GM18870 (cell line): ENCODE results near the gene ABCA2.
"Not testable (repeated sequence)": the region's sequence is repeated elsewhere in the genome, so short reads cannot be mapped to it uniquely, and the experiment has no call there.

ENCODE experiments used
- ATAC-seq: cut with Tn5 transposase; IDR thresholded peaks from one replicate; pipeline ENCODE4 v1.9.1; 2021; ENCODE audit warnings: moderate library complexity; ENCODE audit not compliant: unreplicated experiment

Gene ABCA2

DNA sequence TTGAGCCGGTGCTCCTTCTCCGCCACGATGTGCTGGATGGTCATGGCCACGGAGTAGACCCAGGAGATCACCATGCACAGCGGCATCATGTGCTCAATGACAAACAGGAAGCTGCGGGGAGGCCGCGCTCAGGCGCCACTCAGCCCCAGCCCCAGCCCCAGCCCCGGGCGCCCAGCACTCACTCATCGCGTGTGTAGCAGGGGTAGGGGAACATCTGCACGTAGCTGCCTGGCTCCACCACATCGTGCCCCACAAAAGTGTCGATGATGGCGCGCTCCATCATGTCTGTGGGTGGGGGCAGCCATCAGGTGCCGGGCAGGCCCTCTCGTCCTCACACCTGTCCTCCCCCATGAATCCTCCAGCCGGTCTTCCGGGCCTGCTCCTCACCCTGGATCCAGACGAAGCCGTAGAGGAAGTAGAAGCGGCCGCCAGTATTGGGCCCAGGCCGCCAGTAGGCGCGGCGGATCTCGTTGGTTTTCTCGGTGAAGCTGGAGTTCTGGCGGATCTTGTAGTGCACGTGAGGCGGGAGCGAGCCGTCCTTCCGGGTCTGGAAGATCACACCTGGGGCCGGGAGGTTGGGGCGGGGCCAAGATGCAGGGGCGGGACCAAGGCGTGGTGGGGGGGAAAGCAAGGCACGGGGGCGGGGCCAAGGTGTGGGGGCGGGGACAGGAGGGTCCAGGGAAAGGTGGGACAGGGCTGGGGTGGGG lies 10.1 kb downstream of the ABCA2 start:
- no peak for ATAC-seq

DNA sequence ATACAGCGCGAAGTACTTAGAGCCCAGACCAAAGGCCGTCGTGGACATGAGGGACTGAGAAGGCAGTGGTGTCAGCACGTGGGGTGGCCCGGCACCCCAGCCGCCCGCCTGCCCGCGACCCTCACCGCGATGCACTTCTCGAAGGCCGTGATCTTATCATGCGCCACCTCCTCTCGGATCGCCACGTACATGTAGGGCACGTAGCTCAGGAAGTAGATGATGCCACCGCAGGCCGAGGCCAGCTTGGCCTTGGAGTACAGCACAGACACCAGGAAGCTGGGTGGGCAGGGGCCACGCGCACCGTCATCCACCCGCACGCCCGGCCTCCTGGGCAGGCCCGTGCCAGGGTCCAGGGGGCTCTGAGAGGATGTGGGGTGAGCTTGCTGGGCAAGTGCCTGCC lies 11.0 kb downstream of the ABCA2 start:
- no peak for ATAC-seq

DNA sequence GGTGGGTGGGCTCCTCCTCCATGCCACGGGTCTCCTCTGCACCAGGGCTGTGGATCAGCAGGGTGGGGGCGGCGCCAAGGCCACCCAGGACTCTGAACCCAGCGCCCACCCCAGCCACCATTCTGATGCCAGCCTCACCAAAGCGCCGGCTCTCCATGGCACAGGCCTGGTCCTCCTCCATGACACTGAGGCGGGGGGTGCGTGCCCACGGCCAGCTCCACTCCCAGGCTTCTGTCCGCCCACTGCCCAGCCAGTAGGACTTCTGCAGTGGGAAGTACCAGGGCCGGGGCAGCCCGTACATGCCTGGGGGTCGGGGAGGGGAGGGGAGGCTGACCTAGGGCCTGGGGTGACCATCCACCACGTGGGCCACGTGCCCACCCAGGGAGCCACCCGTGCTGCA lies 11.6 kb downstream of the ABCA2 start:
- no peak for ATAC-seq

DNA sequence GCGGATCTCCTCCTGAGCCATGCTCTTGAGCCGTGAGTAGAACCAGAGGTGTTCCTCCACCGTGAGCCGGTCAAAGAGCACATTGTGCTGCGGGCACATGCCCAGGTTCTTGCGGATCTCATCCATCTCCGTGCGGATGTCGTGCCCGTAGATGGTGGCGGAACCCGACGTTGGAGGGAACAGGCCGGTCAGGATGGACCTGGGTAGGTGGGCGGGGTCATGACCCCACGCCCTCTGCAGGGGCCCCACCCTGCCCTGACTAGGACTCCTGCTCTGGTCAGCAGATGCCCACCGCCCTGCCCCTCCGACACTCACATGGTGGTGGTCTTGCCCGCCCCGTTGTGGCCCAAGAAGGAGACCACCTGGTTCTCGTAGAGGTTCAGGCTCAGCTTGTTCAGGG lies 12.1 kb downstream of the ABCA2 start:
- ATAC-seq: no peak

DNA sequence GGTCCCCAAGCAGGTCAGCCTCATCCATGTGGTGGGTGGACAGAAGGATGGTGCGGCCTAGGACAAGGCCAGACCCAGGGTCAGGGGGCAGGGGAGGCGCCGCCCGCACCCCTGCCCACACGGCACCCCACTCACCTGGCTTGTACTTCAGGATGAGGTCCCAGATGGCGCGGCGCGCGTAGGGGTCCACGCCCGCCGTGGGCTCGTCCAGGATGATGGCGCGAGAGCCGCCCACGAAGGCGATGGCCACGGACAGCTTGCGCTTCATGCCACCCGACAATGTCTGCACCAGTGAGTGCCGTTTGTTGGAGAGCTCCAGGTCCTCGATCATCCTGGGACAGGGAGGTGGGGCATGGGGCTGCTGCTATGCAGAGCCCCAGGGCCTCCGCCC lies 12.5 kb downstream of the ABCA2 start:
- ATAC-seq: no peak

DNA sequence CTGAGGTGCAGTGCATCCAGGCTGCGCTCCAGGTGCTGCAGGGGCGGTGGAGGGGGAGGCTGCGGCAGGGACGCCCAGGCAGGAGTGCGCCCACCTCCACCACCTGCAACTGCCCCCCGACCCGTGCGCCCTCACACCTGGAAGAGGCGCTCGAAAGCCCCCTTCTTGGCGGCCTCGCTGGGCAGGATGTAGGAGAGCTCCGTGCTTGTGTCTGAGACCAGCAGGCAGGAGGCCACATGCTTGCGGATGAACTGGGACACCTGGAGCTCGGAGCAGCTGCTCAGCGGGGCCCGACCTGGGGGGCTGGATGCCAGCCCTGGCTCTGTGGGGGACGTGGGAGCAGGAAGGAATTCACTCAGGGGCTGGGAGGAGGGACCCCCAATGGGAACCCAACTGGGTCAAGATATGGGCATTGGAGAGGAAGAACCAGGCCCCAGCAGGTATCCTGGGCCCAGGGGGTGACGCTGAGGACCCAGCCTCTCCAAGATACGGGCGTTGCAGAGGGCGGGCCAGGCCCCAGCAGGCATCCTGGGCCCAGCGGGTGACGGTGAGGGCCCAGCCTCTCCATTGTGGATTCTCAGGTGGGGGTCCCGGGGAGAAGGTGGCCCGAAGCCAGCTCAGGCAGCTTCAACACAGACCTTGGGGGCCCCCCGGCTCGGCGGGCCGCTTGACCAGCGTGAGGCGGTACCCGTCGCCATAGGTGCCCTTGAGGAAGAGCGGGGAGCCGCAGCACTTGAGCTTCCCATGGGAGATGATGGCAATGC lies 13.1 kb downstream of the ABCA2 start:
- ATAC-seq: no peak

DNA sequence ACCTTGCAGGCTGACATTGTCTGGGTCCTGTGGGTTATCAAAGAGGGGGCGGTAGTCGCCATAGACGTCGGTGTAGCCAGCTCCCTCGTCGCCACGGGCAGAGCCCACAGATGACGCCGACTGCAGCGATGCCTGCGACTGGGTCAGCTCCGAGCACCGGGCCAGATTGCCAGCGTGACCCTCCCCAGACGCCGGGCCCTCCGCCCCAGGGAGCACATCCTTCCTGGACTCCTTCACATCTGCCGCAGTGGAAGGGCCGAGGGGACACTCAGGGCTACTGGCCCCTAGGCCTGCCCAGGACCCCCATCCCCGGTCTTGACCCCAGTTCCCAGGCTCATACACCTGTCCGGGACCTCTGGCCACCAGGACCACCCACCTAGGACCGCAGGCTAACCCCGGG lies 13.9 kb downstream of the ABCA2 start:
- ATAC-seq: no peak

DNA sequence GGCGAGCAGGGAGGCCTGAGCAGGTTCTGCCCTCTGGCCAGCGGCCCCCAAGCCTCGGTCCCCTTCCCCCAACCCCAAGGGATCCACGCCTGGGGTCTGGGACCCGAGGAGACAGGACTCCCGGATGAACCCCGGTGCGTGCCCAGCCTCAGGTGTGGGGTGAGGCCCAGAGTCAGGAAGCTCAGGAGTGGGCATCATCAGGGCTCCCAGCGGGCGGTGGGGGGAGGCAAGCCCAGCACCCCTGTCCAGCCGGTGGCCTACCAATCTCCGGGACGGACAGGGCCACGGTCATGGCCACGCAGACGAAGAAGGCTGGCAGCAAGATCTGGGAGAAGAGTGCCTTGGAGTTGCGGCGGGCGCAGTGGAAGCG lies 14.5 kb downstream of the ABCA2 start:
- no peak for ATAC-seq

DNA sequence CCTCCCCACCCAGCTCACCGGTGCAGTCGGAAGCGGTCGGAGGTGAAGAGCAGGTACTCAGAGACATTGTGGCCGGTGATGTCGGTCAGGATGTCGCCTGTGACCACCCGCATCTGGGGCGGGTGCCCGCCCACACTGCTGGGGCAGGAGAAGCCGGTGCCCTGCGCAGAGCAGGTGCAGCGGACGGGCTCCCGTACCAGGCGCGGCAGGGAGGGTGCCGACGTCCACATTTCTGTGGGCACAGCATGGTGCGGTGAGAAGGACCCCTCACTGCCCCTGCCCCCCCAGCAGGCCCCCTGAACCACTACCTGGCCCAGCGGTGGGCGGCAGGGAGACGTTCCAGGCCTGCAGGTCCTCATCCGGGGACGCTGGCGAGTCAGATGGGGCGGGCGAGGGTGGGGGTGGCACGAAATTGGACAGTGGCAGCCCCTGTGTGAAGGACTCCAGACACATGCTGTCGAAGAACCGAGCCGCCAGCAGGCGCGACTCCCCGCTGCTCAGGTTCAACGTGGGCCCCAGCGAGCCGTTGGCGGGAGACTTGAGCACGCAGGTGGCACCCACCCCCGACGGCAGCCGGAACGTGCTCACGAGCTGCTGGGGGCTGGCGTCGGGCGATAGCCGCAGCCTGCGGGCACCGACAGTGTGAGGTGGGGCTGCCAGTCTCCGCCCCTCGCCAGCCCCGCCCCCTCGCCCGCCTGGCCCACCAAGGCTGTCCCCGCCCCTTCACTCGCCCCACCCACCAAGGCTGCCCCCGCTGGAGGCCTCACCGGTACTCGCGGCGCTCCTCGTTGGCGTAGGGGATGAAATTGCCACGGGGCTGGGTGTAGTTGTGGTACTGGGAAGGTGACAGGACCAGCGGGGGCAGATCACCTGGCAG lies 15.1 kb downstream of the ABCA2 start:
- ATAC-seq: no peak

DNA sequence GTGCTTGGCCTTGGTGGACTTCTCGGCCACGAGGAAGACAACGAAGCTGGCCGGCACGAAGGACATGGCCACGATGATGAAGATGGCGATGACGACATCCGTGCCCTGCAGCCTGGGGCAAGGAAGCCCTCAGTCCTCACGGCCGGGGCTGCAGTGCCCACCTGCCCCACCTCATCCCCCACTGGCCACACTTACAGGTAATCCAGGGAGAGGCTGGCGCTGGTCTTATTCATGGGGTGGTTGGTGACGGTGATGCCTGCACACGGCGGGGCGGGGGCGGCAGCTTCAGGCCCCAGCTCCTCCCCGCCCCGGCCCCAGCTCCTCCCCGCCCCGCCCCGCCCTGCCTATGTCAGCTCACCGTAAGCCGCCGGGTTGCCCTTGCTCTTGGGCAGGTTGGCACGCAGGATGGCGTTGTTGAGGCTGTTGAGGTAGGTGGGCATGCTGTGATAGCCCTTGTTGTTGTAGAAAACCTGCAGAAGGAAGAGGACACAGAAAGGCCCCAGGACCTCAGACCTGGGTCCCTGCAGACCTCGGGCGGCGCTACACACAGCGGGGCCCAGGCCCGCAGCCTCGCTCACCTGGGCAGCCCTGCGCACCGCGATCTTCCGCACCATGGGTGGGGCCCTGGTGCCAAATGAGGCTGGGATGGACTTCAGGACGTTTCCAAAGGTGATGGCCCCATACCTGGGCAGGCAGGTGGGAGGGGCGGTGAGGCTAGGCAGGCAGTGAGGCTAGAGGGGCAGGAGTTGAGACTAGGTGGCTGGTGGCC lies 15.9 kb downstream of the ABCA2 start:
- ATAC-seq: no peak

DNA sequence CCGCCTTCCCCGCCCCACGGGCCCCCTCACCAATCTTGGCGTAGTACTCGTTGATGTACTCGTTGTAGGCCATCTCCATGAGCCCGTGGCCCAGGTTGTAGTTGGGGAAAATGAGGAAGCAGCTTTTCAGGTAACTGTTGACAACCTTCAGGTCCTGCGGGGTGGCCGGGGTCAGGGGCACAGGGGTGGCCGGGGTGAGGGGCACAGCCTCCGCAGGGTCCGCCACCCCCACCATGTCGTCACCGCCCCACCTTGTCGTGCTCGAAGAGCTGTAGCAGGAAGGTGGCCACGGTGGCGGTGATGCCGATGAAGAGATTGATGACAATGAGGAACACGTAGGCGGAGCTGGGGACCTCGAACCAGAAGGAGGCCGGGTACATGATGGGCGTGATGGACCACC lies 16.9 kb downstream of the ABCA2 start:
- no peak for ATAC-seq

DNA sequence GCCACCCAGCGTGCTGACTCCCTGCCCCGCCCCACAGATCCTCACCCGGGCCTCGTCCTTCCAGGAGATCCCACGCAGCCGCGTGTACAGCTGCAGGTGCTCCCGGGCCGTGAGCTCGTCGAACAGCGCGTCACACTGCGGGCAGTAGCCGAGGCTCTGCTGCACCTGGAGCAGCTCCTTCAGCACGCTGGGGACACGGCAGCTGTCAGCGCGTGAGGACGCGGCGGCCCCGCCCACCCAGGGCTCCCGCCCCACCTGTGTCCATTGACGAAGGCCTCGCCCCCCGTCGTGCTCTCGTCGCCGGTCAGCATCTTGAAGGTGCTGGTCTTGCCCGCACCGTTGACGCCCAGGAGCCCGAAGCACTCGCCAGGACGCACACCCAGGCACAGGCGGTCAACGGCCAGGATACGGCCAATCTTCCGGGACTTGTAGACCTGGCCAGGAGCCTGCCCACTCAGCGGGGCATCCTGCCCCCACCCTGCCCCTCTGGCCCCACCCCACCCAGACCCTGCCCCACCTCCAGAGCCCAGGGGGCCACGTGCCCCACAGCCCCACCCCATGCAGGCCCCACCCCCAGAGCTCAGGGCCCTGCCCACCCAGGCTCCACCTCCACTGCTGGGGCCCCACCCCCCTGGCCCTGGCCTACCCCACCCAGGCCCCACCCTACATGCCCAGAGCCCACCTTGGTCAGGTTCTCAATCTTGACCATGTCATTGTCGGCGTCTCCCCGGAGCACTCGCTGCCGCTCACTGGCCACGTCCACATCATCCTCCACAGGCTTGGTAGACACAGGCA lies 17.9 kb downstream of the ABCA2 start:
- ATAC-seq: no peak

DNA sequence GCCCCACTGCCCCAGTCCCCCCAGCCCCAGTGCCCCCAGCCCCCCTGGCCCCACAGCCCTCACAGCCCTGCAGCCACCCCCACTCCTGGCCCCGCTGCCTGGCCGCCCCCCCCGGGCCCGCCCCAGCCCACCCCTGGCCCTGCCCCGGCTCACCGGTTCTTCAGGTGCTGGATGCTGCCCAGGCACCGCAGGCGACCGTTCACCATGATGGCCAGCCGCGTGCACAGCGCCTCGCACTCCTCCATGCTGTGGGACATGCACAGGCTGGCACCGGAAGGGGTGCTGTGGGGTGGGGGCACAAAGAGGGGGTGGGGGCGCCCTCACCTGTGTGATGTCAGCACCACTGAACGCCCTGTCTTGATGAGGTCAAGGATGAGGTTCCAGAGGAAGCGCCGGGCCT lies 18.8 kb downstream of the ABCA2 start:
- no peak for ATAC-seq

DNA sequence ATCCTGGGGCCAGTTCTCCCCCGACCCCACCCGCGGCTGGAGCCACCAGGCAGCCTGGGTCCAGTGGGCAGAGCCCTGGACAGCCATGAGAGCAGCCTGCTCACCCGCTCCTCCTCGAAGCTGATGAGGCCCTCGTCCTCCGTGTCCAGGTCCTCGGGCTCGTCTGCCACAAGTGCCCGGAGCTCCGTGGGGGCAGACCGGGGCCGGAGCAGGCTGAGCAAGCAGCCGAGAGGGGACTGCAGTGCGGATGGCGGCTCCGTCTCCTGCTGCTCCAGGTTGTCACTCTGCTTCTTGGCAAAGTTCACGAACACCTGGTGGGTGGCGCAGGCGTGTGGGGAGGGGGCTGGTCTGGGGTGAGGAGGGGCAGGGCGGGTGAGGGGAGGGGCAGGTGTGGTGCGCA lies 19.7 kb downstream of the ABCA2 start:
- ATAC-seq: no peak

DNA sequence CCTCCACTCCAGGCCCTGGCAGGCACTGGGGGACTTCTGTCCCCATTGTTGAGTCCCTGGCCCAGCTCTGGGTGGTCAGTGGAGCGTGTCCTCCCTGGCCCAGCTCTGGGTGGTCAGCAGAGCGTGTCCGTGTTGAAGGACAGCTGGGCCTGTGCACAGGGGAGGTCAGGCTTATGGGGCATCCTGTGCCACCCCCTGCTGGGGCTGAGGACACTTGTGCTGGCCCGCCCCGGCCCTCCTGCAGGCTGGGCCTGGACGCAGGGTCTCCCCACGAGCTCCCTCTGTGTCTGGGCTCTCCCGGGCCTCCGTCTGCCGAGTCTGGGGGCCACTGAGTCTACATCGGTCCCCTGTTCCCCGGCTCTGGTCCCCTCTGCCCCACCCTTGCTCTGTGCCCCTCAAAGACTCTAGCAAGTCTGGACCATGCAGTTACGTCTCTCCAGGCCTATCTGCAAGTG lies 20.2 kb downstream of the ABCA2 start:
- no peak for ATAC-seq

DNA sequence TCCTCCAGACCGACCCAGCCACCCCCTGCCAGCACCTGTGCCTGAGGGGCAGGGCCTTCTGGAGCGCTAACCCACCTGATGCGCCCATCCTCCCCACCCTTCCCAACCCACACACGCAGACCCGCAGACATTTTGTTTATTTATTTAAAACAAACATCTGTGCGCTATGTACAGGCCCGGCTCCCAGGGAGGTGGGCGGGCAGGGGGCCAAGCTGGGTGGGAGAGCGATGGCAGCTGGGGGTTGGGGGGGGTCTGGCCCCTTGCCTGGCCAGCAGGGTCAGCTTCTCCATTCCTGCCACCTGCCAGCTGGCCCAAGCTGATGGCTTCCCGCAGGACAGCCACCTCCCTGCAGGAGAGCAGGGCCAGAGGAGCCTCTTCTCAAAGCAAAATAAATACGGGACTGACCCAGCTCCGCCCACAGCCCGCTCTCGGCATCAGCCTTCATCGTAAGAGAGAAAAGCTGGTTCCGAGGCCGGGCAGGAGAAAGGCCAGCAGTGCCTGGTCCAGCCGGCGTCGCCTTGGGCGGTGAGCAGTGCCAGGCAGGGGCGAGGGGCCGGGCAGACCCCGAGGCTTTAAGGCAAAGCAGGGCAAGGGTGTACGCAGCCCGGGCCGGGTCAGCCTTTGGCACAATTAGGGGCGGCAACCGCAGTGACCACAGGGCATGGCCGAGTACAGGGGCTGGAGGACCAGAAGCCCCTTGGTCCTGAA lies 20.8 kb downstream of the ABCA2 start:
- ATAC-seq: no peak

DNA sequence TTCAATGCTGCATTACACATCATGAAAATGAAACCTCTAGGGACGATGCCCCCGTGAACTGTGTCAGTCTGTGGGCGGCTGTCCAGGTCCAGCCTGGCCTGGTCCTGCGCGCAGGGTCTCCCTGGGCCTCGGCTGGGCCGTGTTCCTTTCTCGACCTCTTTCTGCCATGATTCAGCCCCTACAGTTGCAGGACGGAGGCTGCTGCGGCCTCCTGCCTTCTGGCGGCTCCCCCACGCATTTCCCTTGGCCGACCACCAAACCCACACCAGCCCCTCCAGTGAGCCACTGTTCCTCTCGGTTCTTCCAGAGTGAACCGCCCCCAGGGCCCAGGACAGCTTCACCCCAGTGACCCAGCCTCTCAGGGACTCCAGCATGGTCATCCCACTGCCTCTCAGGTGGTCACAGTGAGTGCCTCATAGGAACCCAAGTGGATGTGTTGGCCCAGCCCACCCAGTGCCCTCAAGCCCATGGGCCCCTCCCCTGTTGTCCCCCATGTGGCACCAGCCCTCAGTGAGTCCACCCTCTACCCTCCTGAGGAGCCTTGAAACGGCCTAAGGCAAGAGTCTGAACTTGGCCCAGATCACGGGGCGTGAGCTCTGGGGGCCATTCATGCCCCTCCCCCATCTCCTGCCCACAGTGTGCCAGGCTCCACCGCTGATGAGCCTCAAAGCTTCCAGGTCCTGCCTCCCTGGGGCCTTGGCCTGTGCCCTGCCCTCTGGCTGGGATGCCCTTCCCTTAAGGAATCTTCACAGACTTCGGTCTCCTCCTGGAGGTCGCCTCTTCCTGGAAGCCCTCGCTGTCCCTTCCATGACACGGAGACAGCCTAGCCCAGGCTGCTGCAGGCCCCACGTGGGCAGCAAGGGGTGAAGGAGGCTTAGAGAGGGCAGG lies 21.7 kb downstream of the ABCA2 start:
- no peak for ATAC-seq

DNA sequence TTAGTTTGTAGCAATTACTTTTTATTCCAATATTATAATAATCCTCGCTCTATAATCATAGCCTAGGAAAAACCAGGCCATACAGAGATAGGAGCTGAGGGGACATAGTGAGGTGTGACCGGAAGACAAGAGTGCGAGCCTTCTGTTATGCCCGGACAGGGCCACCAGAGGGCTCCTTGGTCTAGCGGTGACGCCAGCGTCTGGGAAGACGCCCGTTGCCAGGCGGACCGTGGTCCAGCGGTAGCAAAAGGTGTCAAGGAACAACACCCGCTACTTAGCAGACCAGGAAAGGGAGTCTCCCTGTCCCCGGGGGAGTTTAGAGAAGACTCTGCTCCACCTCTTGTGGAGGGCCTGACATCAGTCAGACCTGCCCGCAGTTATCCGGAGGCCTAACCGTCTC lies 23.8 kb downstream of the ABCA2 start:
- not testable (repeated sequence) for ATAC-seq

DNA sequence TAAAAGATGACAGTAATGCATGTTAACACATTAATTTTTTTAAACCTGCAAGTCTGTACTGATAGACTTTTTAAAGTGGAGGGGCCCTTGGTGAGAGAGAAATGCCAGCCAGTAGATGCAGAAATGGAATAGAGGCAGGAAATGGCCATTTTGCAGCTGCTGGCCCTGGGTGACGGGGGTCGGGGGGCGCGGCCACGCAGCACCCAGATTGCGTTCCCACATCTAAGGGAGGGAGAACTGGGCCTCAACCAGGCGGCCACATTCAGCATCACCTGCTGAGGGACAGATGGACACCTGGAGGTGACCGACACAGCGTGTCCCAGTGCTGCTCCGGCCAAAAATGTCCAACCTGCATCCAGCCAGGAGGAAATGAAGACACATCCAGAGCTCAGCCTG lies 25.4 kb downstream of the ABCA2 start:
- no peak for ATAC-seq
